22Rv1 (cell line): Measurements from ENCODE around the gene PSMD4.
A peak's percentile ranks its signal among the peaks of the same experiment; 100 is the strongest.
"Not testable (repeated sequence)": the region's sequence is repeated elsewhere in the genome, so short reads cannot be mapped to it uniquely, and the experiment has no call there.

Experiments used
- H3K27ac ChIP-seq: fragments of 450-650 bp; 2 replicates; pipeline ENCODE4 v1.5.1; 2017
- ZFX ChIP-seq: fragments of 450-650 bp; IDR thresholded peaks from 2 replicates; pipeline ENCODE4 v1.6.1; 2017; ENCODE audit warnings: antibody characterized with exemption, borderline replicate concordance
- TF ChIP-seq, protein P1 (sequence below): fragments of 450-650 bp; IDR thresholded peaks from 2 replicates; pipeline ENCODE4 v1.5.1; 2017; ENCODE audit warnings: mild to moderate bottlenecking

Gene PSMD4

DNA sequence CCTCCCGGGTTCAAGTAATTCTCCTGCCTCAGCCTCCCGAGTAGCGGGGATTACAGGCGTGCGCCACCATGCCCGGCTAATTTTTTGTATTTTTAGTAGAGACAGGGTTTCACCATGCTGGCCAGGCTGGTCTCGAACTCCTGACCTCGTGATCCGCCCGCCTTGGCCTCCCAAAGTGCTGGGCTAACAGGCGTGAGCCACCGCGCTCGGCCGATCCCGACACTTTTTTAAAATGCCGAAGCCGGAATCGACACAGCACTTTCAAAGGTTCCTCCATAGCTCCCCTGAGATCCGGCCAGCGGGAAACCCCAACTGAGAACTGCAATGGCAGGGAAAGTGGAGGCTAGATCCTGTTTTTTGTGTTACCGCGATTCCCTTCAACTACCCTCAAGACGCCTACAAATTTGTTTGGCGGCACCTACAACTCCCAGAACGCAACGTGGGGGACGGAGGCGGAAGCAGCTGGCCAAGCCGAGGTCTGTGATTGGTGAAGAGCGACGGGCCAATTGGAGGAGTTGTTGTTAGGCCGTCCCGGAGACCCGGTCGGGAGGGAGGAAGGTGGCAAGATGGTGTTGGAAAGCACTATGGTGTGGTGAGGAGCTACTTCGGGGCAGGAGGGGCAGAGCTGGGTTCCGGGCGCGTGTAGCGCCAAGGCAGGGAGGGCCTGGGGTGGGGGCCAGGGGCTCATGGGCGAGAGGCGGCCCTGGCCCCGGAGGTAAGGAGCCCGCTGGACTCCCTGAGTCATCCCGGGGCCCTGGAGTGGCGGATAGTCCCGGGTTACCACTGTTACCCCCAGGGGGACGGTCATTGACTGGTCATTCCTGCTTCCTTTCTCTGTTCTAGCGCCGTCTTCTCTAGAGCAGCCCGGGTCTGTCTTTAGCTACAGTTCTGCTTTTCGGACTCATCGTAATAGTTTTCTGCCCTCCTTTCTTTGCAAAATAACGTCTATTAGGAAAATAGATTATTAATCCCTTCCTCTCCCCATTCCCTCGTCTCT lies at the start of gene PSMD4:
Gene PSMD4 (plus strand): TSS at position 518 of the 997 bp plus-strand sequence. CDS start 49 bp downstream, at position 567.
- no peak for TF ChIP-seq ZFX
- TF ChIP-seq, protein P1, sequence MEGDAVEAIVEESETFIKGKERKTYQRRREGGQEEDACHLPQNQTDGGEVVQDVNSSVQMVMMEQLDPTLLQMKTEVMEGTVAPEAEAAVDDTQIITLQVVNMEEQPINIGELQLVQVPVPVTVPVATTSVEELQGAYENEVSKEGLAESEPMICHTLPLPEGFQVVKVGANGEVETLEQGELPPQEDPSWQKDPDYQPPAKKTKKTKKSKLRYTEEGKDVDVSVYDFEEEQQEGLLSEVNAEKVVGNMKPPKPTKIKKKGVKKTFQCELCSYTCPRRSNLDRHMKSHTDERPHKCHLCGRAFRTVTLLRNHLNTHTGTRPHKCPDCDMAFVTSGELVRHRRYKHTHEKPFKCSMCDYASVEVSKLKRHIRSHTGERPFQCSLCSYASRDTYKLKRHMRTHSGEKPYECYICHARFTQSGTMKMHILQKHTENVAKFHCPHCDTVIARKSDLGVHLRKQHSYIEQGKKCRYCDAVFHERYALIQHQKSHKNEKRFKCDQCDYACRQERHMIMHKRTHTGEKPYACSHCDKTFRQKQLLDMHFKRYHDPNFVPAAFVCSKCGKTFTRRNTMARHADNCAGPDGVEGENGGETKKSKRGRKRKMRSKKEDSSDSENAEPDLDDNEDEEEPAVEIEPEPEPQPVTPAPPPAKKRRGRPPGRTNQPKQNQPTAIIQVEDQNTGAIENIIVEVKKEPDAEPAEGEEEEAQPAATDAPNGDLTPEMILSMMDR: no peak
- H3K27ac ChIP-seq: peak within 1 kb of the TSS; percentile 84

DNA sequence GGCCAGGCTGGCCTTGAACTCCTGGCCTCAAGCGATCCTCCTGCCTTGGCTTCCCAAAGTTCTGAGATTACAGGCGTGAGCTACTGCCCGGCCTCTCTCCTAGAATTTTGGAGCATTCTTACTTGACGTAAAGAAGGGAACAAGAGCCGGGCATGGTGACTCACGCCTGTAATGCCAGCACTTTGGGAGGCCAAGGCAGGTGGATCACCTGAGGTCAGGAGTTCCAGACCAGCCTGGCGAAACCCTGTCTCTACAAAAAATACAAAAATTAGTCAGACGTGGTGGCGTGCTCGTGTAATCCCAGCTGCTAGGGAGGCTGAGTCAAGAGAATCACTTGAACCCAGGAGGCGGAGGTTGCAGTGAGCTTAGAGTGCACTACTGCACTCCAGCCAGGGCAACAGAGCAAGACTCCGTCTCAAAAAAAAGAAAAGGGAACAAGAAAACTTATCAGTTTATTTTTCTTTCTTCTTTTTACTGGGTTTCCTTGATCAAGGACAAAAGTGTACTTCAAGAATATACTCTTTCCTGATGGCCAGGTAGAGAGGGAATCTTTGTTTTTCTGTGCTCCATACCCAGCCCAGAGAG lies 49.1 kb upstream of the PSMD4 start:
- H3K27ac ChIP-seq: not testable (repeated sequence)

DNA sequence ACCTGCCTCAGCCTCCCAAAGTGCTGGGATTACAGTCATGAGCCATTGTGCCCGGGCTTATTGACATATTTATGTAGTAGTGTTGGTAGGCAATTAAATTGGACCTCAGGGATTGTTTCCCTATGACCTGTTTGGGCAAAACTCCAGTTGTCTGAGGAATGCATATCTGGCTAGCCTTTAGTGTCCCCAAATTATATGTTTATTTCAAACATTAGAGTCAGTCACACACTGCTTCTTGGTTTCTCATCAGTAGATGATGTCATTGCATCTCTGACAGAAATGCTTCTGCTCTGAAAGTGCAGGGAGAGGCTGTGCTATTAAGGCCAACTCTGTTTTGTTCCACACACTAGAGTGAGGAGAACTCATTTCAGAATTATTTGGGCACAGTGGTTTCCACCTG lies 43.7 kb upstream of the PSMD4 start:
- no peak for TF ChIP-seq ZFX
- TF ChIP-seq, protein P1: no peak
- no peak overlapping the region for H3K27ac ChIP-seq

DNA sequence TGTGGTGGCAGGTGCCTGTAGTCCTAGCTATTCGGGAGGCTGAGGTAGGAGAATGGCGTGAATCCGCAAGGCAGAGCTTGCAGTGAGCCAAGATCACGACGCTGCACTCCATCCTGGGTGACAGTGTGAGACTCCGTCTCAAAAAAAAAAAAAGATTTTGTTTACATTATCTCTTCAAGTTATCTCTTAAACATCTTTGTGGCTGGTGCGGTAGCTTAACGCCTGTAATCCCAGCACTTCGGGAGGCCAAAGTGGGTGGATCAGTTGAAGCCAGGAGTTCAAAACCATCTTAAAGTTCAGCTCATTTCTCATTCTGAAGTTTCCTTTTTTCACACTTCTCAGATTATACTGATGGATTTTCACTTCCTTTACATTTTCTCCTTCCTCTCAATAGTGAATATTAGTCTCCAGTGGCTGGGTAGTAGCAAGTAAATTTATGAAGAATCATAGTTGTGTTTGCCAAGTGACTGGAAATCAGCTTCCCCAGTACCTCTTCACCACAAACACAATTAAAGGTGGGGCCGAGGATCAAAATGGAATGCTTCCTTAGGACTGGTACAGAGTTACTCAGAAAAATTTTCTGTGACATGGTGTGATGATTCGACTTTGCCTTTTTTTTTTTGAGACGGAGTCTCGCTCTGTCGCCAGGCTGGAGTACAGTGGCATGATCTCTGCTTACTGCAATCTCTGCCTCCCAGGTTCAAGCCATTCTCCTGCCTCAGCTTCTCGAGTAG lies 42.4 kb upstream of the PSMD4 start:
- H3K27ac ChIP-seq: 0 out of 2 replicates have a peak overlapping the region, but pooled peaks have one; percentile 7
- TF ChIP-seq, protein P1: no peak
- no peak for TF ChIP-seq ZFX

DNA sequence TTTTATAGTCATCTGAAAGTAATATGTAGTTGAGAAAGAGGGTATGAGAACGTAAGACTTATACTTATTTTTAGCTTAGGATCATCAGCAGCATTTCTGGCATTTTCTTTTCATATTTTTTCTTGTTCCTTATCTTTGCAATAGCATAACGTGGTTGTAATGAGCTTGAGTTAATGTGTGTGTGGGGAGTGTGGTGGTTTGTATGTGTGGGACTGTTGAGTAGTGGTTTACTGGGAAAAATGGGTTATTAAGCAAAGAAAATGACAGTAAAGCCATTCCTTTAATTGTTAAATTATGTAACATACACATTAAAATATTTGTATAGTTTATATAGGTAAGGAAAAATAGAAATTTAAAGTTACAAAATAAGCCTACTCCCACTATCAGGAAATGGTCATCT lies 41.0 kb upstream of the PSMD4 start:
- TF ChIP-seq, protein P1: no peak
- no peak for TF ChIP-seq ZFX
- no peak overlapping the region for H3K27ac ChIP-seq

DNA sequence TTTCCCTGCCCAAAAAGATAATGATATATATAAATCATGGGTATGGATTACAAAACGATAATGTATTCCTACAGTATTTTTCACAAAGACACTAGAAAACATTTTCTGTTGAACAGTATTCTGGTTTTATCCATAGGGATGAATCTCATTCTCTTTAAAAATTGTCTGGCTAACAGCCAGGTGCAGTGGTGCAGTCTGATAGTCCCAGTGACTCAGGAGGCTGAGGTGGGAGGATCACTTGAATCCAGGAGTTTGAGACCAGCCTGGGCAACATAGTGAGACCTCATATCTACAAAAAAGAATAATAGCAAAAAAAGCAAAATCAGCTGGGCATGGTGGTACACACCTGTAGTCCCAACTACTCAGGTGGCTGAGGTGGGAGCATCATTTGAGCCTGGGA lies 32.9 kb upstream of the PSMD4 start:
- no peak for TF ChIP-seq ZFX
- TF ChIP-seq, protein P1: no peak
- H3K27ac ChIP-seq: no peak overlapping the region

DNA sequence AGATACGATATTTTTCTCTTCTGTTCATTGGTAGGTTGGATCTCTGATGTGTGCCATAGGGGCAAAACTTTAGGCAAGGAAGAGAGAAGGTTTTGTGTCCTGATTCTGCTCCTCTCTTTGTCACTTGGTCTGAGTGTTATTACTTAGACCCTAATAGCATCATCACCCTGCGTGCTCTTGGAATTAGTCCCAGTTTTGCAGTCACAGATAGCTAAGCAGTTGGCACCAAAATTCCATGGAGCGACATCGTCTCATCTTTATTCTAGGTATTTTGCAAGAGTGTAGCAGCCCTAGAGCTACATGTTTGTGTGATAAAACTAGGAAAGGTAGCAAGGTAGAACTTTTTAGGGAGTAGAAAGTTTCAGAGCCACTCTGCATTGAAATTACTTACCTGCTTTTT lies 32.4 kb upstream of the PSMD4 start:
- no peak overlapping the region for H3K27ac ChIP-seq
- TF ChIP-seq, protein P1: no peak
- no peak for TF ChIP-seq ZFX
